Endothelial cell of umbilical vein (primary cell): ENCODE data around the gene PTCD3. TPM values are rescaled to one million over a fixed set of nuclear protein-coding genes. Genes with fewer than 3 reads are reported as not detected.

Experiments used
- BruUV-seq: library from RNA; stranded (reverse); fragments of 400-500 nt; replicated peaks from 2 replicates; lab custom pipeline; 2021; lab: Mats Ljungman, UMichigan
- CTCF ChIA-PET: fragments of 300-600, 350-600 bp; sonication (Branson Sonifier 250); formaldehyde crosslinking; loops from one replicate; lab custom pipeline; 2021; ENCODE audit warnings: antibody characterized with exemption, inconsistent platforms; lab: Charles Lee
- POLR2A ChIA-PET: fragments of 300-600, 350-600 bp; sonication (Branson Sonifier 250); formaldehyde crosslinking; loops from one replicate; lab custom pipeline; 2021; ENCODE audit warnings: antibody characterized with exemption, inconsistent platforms; lab: Charles Lee
- DNase-seq: peaks from one replicate; pipeline ENCODE4 v3.0.0-alpha.2; 2011; ENCODE audit warnings: low read depth, low spot score
- FAIRE-seq: peaks from 2 replicates; lab custom pipeline; 2011; peaks lifted over from hg19 to GRCh38; lab: Jason Lieb, UNC
- H2AFZ ChIP-seq: 2 replicates; pipeline ENCODE4 v1.6.0; 2012; ENCODE audit warnings: low read depth, low read length, control low read depth, inconsistent platforms
- H3K27ac ChIP-seq: 2 replicates; pipeline ENCODE4 v1.5.1; 2011; ENCODE audit warnings: low read depth, mild to moderate bottlenecking, control low read depth, low read length, moderate library complexity; ENCODE audit not compliant: insufficient read depth
- H3K27me3 ChIP-seq, 2 experiments: 2 replicates each; pipeline versions ENCODE4 v1.6.0 to v1.6.1; 2011; ENCODE audit warnings: low read length in 2 of 2, mixed read lengths in 1 of 2; ENCODE audit not compliant: control insufficient read depth in 2 of 2, insufficient read depth in 2 of 2
- H3K36me3 ChIP-seq, 2 experiments: 2 replicates in 1 of 2; 3 replicates in 1 of 2; pipeline ENCODE4 v1.5.1; 2011; ENCODE audit warnings: low read length in 2 of 2, mild to moderate bottlenecking in 1 of 2, moderate library complexity in 1 of 2; ENCODE audit not compliant: control insufficient read depth in 2 of 2, insufficient read depth in 2 of 2; ENCODE audit errors: extremely low read depth in 1 of 2
- H3K4me1 ChIP-seq: 3 replicates; pipeline ENCODE4 v1.5.1; 2011; ENCODE audit warnings: mild to moderate bottlenecking, low read length; ENCODE audit not compliant: control insufficient read depth, insufficient read depth; ENCODE audit errors: extremely low read depth
- H3K4me2 ChIP-seq: 2 replicates; pipeline ENCODE4 v1.6.1; 2011; ENCODE audit warnings: low read length, control low read depth, mixed read lengths; ENCODE audit not compliant: insufficient read depth
- H3K4me3 ChIP-seq, 3 experiments: fragments of 200-600 bp in 1 of 3; sonication (generic), shearing (Covaris generic) in 1 of 3; replicated peaks in 1 of 3; 2 replicates each; pipeline ENCODE4 v1.5.1; 2011 to 2016; ENCODE audit warnings: control low read depth in 3 of 3, low read length in 3 of 3, mild to moderate bottlenecking in 2 of 3, inconsistent platforms in 1 of 3, low read depth in 1 of 3, moderate library complexity in 1 of 3; ENCODE audit not compliant: insufficient read depth in 1 of 3
- H3K79me2 ChIP-seq: 2 replicates; pipeline ENCODE4 v1.6.0; 2012; ENCODE audit warnings: low read length, inconsistent platforms; ENCODE audit not compliant: control insufficient read depth, insufficient read depth
- H3K9ac ChIP-seq: replicated peaks from 2 replicates; pipeline ENCODE3; 2011; ENCODE audit warnings: low read length, control low read depth; ENCODE audit not compliant: insufficient read depth; ENCODE audit errors: extremely low read depth
- H3K9me1 ChIP-seq: replicated peaks from 3 replicates; pipeline ENCODE4 v1.6.0; 2011; ENCODE audit warnings: mild to moderate bottlenecking, low read length; ENCODE audit not compliant: control insufficient read depth, insufficient read depth; ENCODE audit errors: extremely low read depth
- H3K9me3 ChIP-seq: replicated peaks from 2 replicates; pipeline ENCODE4 v1.5.1; 2012; ENCODE audit warnings: low read length, inconsistent platforms; ENCODE audit not compliant: control insufficient read depth, insufficient read depth
- H4K20me1 ChIP-seq: replicated peaks from 2 replicates; pipeline ENCODE3; 2011; ENCODE audit warnings: mild to moderate bottlenecking, low read length; ENCODE audit not compliant: control insufficient read depth, insufficient read depth; ENCODE audit errors: extremely low read depth
- EZH2 ChIP-seq: IDR thresholded peaks from 2 replicates; pipeline ENCODE4 v1.6.1; 2012; ENCODE audit warnings: borderline replicate concordance, low read depth, mild to moderate bottlenecking, moderate library complexity, low read length, inconsistent platforms; ENCODE audit not compliant: severe bottlenecking
- FOS ChIP-seq: IDR thresholded peaks from 2 replicates; pipeline ENCODE4 v1.6.1; 2011; ENCODE audit warnings: mild to moderate bottlenecking, low read length, moderate library complexity, borderline replicate concordance; ENCODE audit not compliant: insufficient read depth
- dilution Hi-C: fragments of 300-500 bp; cut with MboI; formaldehyde crosslinking; loops from one replicate; pipeline ENCODE4 v1.15.0; 2019; ENCODE audit warnings: low sequenced_read_pairs; ENCODE audit not compliant: extremely low pct_ligation_motif_present
- intact Hi-C: fragments of 100-400 bp; cut with micrococcal nuclease; formaldehyde crosslinking; loops from one replicate; pipeline ENCODE4 v1.10.0; 2022
- polyA plus RNA-seq, 4 experiments: library from polyadenylated mRNA; depleted of rRNA in 3 of 4; stranded (reverse) in 3 of 4; unstranded in 1 of 4; fragments of >200 nt; gene quantifications; 2 replicates each; pipeline versions ENCODE4 v1.2.1 to v1.2.3, GENCODE V29; 2011 to 2012; ENCODE audit warnings: missing spikeins in 1 of 4
- total RNA-seq: library from RNA; stranded (reverse); gene quantifications from 2 replicates; pipeline ENCODE4 v1.2.3, GENCODE V29; 2021
- TF ChIP-seq, protein P1 (sequence below), 2 donors: IDR thresholded peaks; 1 replicate in 1 of 2; 2 replicates in 1 of 2; pipeline ENCODE4 v1.5.1; 2011; ENCODE audit warnings: low read length in 2 of 2, mild to moderate bottlenecking in 2 of 2, moderate library complexity in 2 of 2, control low read depth in 1 of 2, inconsistent platforms in 1 of 2, low read depth in 1 of 2; ENCODE audit not compliant: insufficient read depth in 1 of 2; ENCODE audit errors: extremely low read depth in 1 of 2

The PTCD3 gene
- total and polyA plus RNA-seq, 2 donors (not counting 3 experiments of a cell fraction or from before 2014, with no cell fraction given) = 30.4 to 96.0 TPM

DNA sequence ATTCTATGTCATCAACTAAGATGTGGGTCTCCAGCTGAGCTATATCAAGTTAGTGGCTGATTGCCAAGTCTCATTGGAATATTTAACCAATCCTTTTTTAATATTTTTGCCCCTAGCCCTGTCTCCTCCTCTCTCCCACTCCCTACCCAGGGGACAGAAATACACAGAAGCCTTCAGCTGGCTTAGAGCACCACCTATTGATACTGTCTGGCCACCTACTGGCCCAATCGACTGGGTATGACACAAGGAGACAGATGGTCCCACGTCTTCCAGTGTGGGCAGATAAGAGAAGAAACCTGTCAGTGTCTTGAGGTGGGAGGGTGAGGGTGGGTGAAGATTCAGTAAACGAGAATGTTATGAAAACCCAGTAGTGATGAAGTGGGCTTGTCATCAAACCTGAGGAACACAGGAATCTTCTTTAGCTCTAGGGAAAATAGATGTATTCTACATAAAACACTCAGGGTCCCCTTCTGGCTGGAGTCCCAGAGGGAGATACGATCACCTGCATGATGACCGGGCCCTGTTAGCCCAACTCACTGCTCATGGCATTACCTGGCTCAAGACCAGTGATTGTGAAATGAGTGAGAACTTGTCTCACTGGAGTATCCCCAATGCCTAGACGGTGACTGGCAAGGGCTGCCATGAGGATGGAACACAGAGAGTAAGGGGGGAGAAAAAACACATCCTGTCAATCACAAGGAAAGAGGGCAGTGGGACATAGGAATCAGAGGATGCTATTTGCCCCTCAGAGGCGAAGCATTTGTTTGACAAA lies 27.1 kb upstream of the PTCD3 start:
- Histone ChIP-seq H3K4me2 (no peak overlapping the region), H3K4me1 (peaks cover 3% of the 10 kb centered on the region), H2AFZ (no peak overlapping the region), H3K9ac (no peak overlapping the region), H3K9me3 (no peaks in the 10 kb centered on the region), H4K20me1 (no peaks in the 10 kb centered on the region), H3K9me1 (no peaks in the 10 kb centered on the region), H3K4me3 (no peak overlapping the region), H3K27ac (no peak overlapping the region), H3K36me3 (peaks cover 19 to 24% of the 10 kb centered on the region in 2 experiments), H3K79me2 (no peaks in the 10 kb centered on the region), H3K27me3 (no peaks in the 10 kb centered on the region)
- no peak for TF ChIP-seq EZH2
- TF ChIP-seq, protein P1, sequence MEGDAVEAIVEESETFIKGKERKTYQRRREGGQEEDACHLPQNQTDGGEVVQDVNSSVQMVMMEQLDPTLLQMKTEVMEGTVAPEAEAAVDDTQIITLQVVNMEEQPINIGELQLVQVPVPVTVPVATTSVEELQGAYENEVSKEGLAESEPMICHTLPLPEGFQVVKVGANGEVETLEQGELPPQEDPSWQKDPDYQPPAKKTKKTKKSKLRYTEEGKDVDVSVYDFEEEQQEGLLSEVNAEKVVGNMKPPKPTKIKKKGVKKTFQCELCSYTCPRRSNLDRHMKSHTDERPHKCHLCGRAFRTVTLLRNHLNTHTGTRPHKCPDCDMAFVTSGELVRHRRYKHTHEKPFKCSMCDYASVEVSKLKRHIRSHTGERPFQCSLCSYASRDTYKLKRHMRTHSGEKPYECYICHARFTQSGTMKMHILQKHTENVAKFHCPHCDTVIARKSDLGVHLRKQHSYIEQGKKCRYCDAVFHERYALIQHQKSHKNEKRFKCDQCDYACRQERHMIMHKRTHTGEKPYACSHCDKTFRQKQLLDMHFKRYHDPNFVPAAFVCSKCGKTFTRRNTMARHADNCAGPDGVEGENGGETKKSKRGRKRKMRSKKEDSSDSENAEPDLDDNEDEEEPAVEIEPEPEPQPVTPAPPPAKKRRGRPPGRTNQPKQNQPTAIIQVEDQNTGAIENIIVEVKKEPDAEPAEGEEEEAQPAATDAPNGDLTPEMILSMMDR (IDR thresholded peaks at IDR 0.05; ENCODE audit: extremely low read depth in 1 of 2, insufficient read depth in 1 of 2, low read depth in 1 of 2, low read length in 2 of 2) = peak; percentile 40 to 70
- TF ChIP-seq FOS = no peak
- ChIA-PET CTCF (interaction anchor here (0.8 to 12.4 kb wide), 31 partner anchors 9 to 358 kb away, joined by 3 to 541 read pairs (median 4); partner anchors contain the start of gene ST3GAL5), POLR2A (no interaction called here)
- no TSS peak for BruUV-seq
- intact Hi-C loops = loop anchor here (2.0 kb wide), 1 partner anchor 350 kb away; no protein-coding TSS in a partner anchor
- peak; percentile 68 for DNase-seq
- dilution Hi-C loops = no loop called here
- no peak for FAIRE-seq
